Natural killer cell (primary cell): ENCODE data around the gene SLC12A9. TPM values are rescaled to one million over a fixed set of nuclear protein-coding genes. Genes with fewer than 3 reads are reported as not detected.
A peak's percentile ranks its signal among the peaks of the same experiment; 100 is the strongest.

Experiments
- ATAC-seq, 3 donors: fragments of 150-1000 bp in 2 of 3; fragments of 200-7000 bp in 1 of 3; cut with Tn5 transposase; 1 replicate in 1 of 3; 2 replicates in 2 of 3; pipeline ENCODE4 v1.10.0; 2021; ENCODE audit warnings: mild to moderate bottlenecking in 2 of 3, moderate library complexity in 2 of 3
- DNase-seq, 2 donors: peaks; one replicate each; pipeline versions ENCODE4 v3.0.0 to v3.0.0-alpha.2; 2013 to 2021; ENCODE audit warnings: mixed read lengths in 1 of 2
- H3K27ac ChIP-seq: one replicate; pipeline ENCODE4 v1.5.1; 2013; ENCODE audit warnings: mild to moderate bottlenecking, low read length
- H3K27me3 ChIP-seq: one replicate; pipeline ENCODE4 v1.6.1; 2013; ENCODE audit warnings: low read length; ENCODE audit not compliant: control insufficient read depth, insufficient read depth
- H3K36me3 ChIP-seq: one replicate; pipeline ENCODE4 v1.6.1; 2013; ENCODE audit warnings: low read length; ENCODE audit not compliant: control insufficient read depth, insufficient read depth
- H3K4me1 ChIP-seq: one replicate; pipeline ENCODE4 v1.6.1; 2013; ENCODE audit warnings: low read length; ENCODE audit not compliant: control insufficient read depth, insufficient read depth
- H3K4me3 ChIP-seq: one replicate; pipeline ENCODE4 v1.5.1; 2013; ENCODE audit warnings: low read length
- H3K9me3 ChIP-seq: one replicate; pipeline ENCODE4 v1.6.1; 2013; ENCODE audit warnings: low read length; ENCODE audit not compliant: control insufficient read depth, insufficient read depth
- H3K27ac Mint-ChIP-seq, 2 donors: one replicate each; pipeline ENCODE4 v1.8.0; 2022; ENCODE audit warnings: mild to moderate bottlenecking in 2 of 2, mixed read lengths in 2 of 2, moderate library complexity in 1 of 2
- H3K27me3 Mint-ChIP-seq, 2 donors: one replicate each; pipeline ENCODE4 v1.8.0; 2022; ENCODE audit warnings: low read depth in 2 of 2, mixed read lengths in 2 of 2
- H3K36me3 Mint-ChIP-seq: one replicate; pipeline ENCODE4 v1.8.0; 2022; ENCODE audit warnings: mixed read lengths
- H3K4me1 Mint-ChIP-seq, 2 donors: one replicate each; pipeline ENCODE4 v1.8.0; 2022; ENCODE audit warnings: mixed read lengths in 2 of 2
- H3K4me3 Mint-ChIP-seq: one replicate; pipeline ENCODE4 v1.8.0; 2022; ENCODE audit warnings: mild to moderate bottlenecking, moderate library complexity, mixed read lengths
- H3K9me3 Mint-ChIP-seq, 2 donors: one replicate each; pipeline ENCODE4 v1.8.0; 2022; ENCODE audit warnings: mixed read lengths in 2 of 2
- CTCF ChIP-seq: fragments of 200-600 bp; IDR thresholded peaks from one replicate; pipeline ENCODE4 v1.8.0; 2022; ENCODE audit warnings: antibody characterized with exemption
- WGBS: methylation state at CpG from one replicate; pipeline ENCODE4 v1.1.7; 2013; ENCODE audit warnings: missing lambda C conversion rate; ENCODE audit not compliant: insufficient coverage; 5-methylcytosine and 5-hydroxymethylcytosine counted together
- intact Hi-C: fragments of 100-400 bp; cut with micrococcal nuclease; formaldehyde crosslinking; loops from one replicate; pipeline ENCODE4 v1.14.2; 2022
- total RNA-seq, 4 donors: library from RNA; stranded (reverse); fragments of 120-200 nt in 1 of 4; gene quantifications; one replicate each; pipeline versions ENCODE4 v1.2.3 to v1.2.4, GENCODE V29; 2013 to 2022

Gene SLC12A9
- total RNA-seq, 3 donors from 2014 or later (not counting 1 experiment from before 2014, with no cell fraction given) = 35.0 to 44.2 (median 38.1) TPM

DNA sequence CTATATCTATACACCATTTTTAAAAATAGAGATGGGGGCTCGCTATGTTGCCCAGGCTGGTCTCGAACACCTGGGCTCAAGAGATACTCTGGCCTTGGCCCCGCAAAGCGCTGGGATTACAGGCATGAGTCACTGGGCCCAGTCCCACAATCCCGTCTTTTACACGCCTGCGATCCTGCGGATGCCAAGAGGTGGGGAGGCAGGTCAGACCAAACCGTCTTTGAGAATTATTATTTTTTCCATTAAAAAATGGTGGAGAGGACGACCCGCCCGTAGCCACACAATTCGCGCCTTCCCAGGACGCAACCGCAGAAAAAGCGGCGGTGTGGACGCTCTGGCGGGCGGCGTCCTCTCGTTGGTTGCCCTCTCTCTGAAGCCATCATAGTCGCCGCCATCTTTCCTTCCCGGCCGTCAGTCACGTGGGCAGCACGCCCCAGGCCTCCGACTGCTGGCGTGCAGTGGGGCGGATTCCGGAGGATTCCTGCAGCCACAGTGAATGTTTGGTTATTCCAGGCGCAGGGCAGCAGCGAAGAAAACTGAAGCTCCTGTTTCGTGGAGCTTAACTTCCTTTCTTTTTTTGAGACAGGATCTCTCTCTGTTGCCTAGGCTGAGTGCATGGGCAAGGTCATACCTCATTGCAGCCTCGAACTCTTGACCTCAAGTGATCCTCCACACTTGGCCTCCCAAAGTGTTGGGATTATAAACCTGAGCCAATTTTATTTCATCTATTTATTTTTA lies 15.2 kb upstream of the SLC12A9 start:
- Mint-ChIP-seq H3K27ac (peak overlapping the region; percentile 67 to 72), H3K9me3 (no peaks in the 10 kb centered on the region), H3K36me3 (no peaks in the 10 kb centered on the region), H3K27me3 (peaks cover 0 to 4% of the 10 kb centered on the region in 2 donors), H3K4me1 (peaks cover 5 to 14% of the 10 kb centered on the region in 2 donors), H3K4me3 (peak overlapping the region; percentile 84)
- Histone ChIP-seq H3K9me3 (no peaks in the 10 kb centered on the region), H3K27me3 (no peaks in the 10 kb centered on the region), H3K4me3 (peak overlapping the region; percentile 55), H3K4me1 (peaks cover 15% of the 10 kb centered on the region), H3K27ac (peak overlapping the region; percentile 37), H3K36me3 (no peaks in the 10 kb centered on the region)
- DNase-seq (peak; percentile 65 to 87), ATAC-seq (peak; percentile 86 to 99 (median 97))
- no peak for TF ChIP-seq CTCF
- intact Hi-C loops = no loop called here
- WGBS = 7% methylated on average over 37 of the region's 37 CpGs

DNA sequence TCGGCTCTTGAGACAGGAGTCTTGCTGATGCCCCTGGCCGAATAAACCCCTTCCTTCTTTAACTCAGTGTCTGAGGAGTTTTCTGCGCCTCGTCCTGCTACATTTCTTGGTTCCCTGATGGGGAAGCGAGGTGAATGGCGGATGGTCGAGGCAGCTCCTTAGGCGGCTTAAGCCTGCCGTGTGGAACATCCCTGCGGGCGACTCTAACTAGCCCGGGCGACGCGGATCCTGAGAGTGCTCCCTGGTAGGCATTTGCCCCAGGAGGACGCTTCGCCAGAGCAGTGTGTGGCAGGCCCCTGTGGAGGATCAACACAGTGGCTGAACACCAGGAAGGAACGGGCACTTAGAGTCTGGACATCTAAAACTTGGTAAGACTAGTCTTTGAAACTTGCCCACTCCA lies 13.2 kb upstream of the SLC12A9 start:
- 96% methylated on average over 18 of the region's 18 CpGs for WGBS
- Histone ChIP-seq H3K36me3 (no peaks in the 10 kb centered on the region), H3K4me3 (no peak overlapping the region), H3K4me1 (peaks cover 15% of the 10 kb centered on the region), H3K27me3 (no peaks in the 10 kb centered on the region), H3K9me3 (no peaks in the 10 kb centered on the region), H3K27ac (no peak overlapping the region)
- intact Hi-C loops = no loop called here
- peaks cover 0 to 3% of the 10 kb centered on the region in 2 donors for H3K27me3 Mint-ChIP-seq
- H3K4me1 Mint-ChIP-seq = peaks cover 5 to 14% of the 10 kb centered on the region in 2 donors
- H3K9me3 Mint-ChIP-seq = no peaks in the 10 kb centered on the region
- DNase-seq (no peak), ATAC-seq (no peak)
- no peak for TF ChIP-seq CTCF
- no peaks in the 10 kb centered on the region for H3K36me3 Mint-ChIP-seq
- H3K27ac Mint-ChIP-seq = no peak overlapping the region
- no peak overlapping the region for H3K4me3 Mint-ChIP-seq

- H3K9me3 ChIP-seq = no peaks in the 10 kb centered on the region
- no peak overlapping the region for H3K4me3 ChIP-seq
- Mint-ChIP-seq H3K4me3 (no peak overlapping the region), H3K27ac (no peak overlapping the region), H3K36me3 (no peaks in the 10 kb centered on the region), H3K4me1 (peaks cover 5 to 14% of the 10 kb centered on the region in 2 donors), H3K9me3 (no peaks in the 10 kb centered on the region), H3K27me3 (peaks cover 0 to 2% of the 10 kb centered on the region in 2 donors)
- peaks cover 15% of the 10 kb centered on the region for H3K4me1 ChIP-seq
- TF ChIP-seq CTCF = no peak
- H3K27me3 ChIP-seq = no peaks in the 10 kb centered on the region
- no peaks in the 10 kb centered on the region for H3K36me3 ChIP-seq
- no peak for ATAC-seq
- H3K27ac ChIP-seq = no peak overlapping the region
- intact Hi-C loops = no loop called here
- DNase-seq = no peak
- WGBS = 97% methylated on average over 6 of the region's 8 CpGs
Measured at GRCh38 chr7:100840470-100841100, 11.9 kb upstream of the SLC12A9 start.
